Amygdala (tissue), 56 donors: Measurements from ENCODE around the gene PRTG.
"Not testable (repeated sequence)": the region's sequence is repeated elsewhere in the genome, so short reads cannot be mapped to it uniquely, and the experiment has no call there.

Experiments used
- DNase-seq, 56 donors: peaks; one replicate each; lab custom pipeline; 2025; lab: John Stamatoyannopoulos, UW

PRTG gene

GRCh38 chr15:55649058-55649423, 93.9 kb downstream of the PRTG start:
- DNase-seq = no peak

GRCh38 chr15:55638764-55639163, 104.2 kb downstream of the PRTG start:
- DNase-seq = no peak

- DNase-seq = no peak
These were observed 105.9 kb downstream of the PRTG start for GRCh38 chr15:55637086-55637485.

- DNase-seq = no peak
These were observed 109.2 kb downstream of the PRTG start for GRCh38 chr15:55633731-55634130.

- no peak for DNase-seq
These were observed 110.5 kb downstream of the PRTG start for GRCh38 chr15:55632434-55632833.

GRCh38 chr15:55630858-55631257, 112.1 kb downstream of the PRTG start:
- DNase-seq = peak in 3 of 56 donors; percentile 1 to 3 (median 2)

GRCh38 chr15:55628369-55628730, 114.6 kb downstream of the PRTG start:
- DNase-seq = no peak

- DNase-seq = no peak
These were observed 115.1 kb downstream of the PRTG start for GRCh38 chr15:55627730-55628368.

GRCh38 chr15:55619783-55620182, 123.2 kb downstream of the PRTG start:
- DNase-seq = no peak

GRCh38 chr15:55618387-55618786, 124.6 kb downstream of the PRTG start:
- DNase-seq = no peak

- DNase-seq = no peak
These were observed 127.5 kb downstream of the PRTG start for GRCh38 chr15:55615445-55615844.

GRCh38 chr15:55613727-55614126, 129.2 kb downstream of the PRTG start:
- no peak for DNase-seq

- DNase-seq = no peak
These were observed 136.7 kb downstream of the PRTG start for GRCh38 chr15:55606214-55606613.

GRCh38 chr15:55601374-55601773, 141.6 kb downstream of the PRTG start:
- DNase-seq = no peak

- DNase-seq = peak in 1 of 56 donors; percentile 0
These were observed 143.5 kb downstream of the PRTG start for GRCh38 chr15:55599439-55599838.

- not testable (repeated sequence) for DNase-seq
These were observed 149.9 kb downstream of the PRTG start for GRCh38 chr15:55593019-55593418.

- DNase-seq = no peak
These were observed 152.2 kb downstream of the PRTG start for GRCh38 chr15:55590788-55591187.

GRCh38 chr15:55589287-55589686, 153.7 kb downstream of the PRTG start:
- no peak for DNase-seq

GRCh38 chr15:55588815-55589115, 154.2 kb downstream of the PRTG start:
- DNase-seq = peak in 1 of 56 donors; percentile 10

- DNase-seq = peak in 32 of 56 donors; percentile 3 to 71 (median 26)
These were observed 154.7 kb downstream of the PRTG start, which contains the start of gene PYGO1 for GRCh38 chr15:55588070-55588814. Gene PYGO1 (minus strand): TSS chr15:55588345. CDS start chr15:55587883, 462 bp downstream.

GRCh38 chr15:55587321-55588069, 155.5 kb downstream of the PRTG start:
- peak in 11 of 56 donors; percentile 2 to 38 (median 18) for DNase-seq

- no peak for DNase-seq
These were observed 156.1 kb downstream of the PRTG start for GRCh38 chr15:55586808-55587207.
